ENCODE data around the gene IL6. TPM values are rescaled to one million over a fixed set of nuclear protein-coding genes. Genes with fewer than 3 reads are reported as not detected.
"Not testable (repeated sequence)": the region's sequence is repeated elsewhere in the genome, so short reads cannot be mapped to it uniquely, and the experiment has no call there.

Gene IL6
- total RNA-seq (0.44 TPM), polyA plus RNA-seq (ENCODE audit: insufficient read depth in 1 of 8, insufficient read length in 8 of 8, low replicate concordance in 1 of 8) (under 1 TPM in 6 of 8 donors, not detected in 2; 0.18 to 0.39 (median 0.30) TPM)
- long read RNA-seq, donor 1 = 0 reads
- long read RNA-seq, donor 2 = 0 reads
- long read RNA-seq, donor 3 = 0 reads
- long read RNA-seq, donor 4, partial matches to known transcripts = 0 of 1 reads
- long read RNA-seq, donor 4, other reads (novel, unspliced or antisense) = 0 of 1 reads
- long read RNA-seq, donor 5 = 0 reads
- long read RNA-seq, donor 6 = 0 reads
- long read RNA-seq, donor 7 = 0 reads
- long read RNA-seq, donor 8, partial matches to known transcripts = 1,920 of 2,099 reads
- long read RNA-seq, donor 8, other reads (novel, unspliced or antisense) = 179 of 2,099 reads
- long read RNA-seq, donor 9 = 0 reads
- long read RNA-seq, donor 10 = 0 reads
- long read RNA-seq, donor 11, partial matches to known transcripts = 0 of 1 reads
- long read RNA-seq, donor 11, other reads (novel, unspliced or antisense) = 0 of 1 reads

DNA sequence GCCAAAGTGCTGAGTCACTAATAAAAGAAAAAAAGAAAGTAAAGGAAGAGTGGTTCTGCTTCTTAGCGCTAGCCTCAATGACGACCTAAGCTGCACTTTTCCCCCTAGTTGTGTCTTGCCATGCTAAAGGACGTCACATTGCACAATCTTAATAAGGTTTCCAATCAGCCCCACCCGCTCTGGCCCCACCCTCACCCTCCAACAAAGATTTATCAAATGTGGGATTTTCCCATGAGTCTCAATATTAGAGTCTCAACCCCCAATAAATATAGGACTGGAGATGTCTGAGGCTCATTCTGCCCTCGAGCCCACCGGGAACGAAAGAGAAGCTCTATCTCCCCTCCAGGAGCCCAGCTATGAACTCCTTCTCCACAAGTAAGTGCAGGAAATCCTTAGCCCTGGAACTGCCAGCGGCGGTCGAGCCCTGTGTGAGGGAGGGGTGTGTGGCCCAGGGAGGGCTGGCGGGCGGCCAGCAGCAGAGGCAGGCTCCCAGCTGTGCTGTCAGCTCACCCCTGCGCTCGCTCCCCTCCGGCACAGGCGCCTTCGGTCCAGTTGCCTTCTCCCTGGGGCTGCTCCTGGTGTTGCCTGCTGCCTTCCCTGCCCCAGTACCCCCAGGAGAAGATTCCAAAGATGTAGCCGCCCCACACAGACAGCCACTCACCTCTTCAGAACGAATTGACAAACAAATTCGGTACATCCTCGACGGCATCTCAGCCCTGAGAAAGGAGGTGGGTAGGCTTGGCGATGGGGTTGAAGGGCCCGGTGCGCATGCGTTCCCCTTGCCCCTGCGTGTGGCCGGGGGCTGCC, at the start of gene IL6:
IL6 (plus strand) TSS at position 294 of the 807 bp plus-strand sequence; CDS start at position 357, 63 bp downstream.
- H3K4me3 ChIP-seq (ENCODE audit: low read length) = peak within 1 kb of the TSS; percentile 6
- WGBS (ENCODE audit: insufficient coverage) = 17% methylated on average over 15 of the region's 28 CpGs
- no peaks in the 10 kb centered on the region for H3K36me3 ChIP-seq (ENCODE audit: control insufficient read depth, insufficient read depth, low read length)
- H3K4me1 ChIP-seq (ENCODE audit: control insufficient read depth, insufficient read depth, low read length) = peaks cover 53% of the 10 kb centered on the region
- DNase-seq = peak; percentile 90
- H3K27me3 ChIP-seq (ENCODE audit: control insufficient read depth, insufficient read depth, low read length) = no peaks in the 10 kb centered on the region
- H3K9me3 ChIP-seq (replicated peaks; ENCODE audit: control insufficient read depth, low read depth, low read length) = no peaks in the 10 kb centered on the region
- peak within 1 kb of the TSS; percentile 67 for H3K27ac ChIP-seq (ENCODE audit: low read length)

DNA sequence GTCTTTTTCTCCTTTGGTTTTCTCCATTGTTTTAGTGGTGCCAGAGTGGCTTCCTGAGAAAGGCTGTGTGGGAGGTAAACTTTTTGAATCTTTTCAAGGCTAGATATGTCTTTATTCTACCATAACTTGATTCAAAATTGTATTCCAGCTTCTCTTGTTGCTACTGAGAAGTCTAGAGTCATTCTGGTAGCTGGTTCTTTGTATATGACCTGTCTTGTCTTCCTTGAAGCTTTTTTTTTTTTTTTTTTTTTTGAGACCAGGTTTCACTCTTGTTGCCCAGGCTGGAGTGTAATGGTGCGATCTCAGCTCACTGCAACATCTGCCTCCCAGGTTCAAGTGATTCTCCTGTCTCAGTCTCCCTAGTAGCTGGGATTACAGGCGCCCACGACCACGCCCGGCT, 49.7 kb upstream of the IL6 start:
- H3K27me3 ChIP-seq (ENCODE audit: control insufficient read depth, insufficient read depth, low read length); H3K36me3 ChIP-seq (ENCODE audit: control insufficient read depth, insufficient read depth, low read length); H3K4me3 ChIP-seq (ENCODE audit: low read length); DNase-seq; H3K4me1 ChIP-seq (ENCODE audit: control insufficient read depth, insufficient read depth, low read length); H3K27ac ChIP-seq (ENCODE audit: low read length); H3K9me3 ChIP-seq (replicated peaks; ENCODE audit: control insufficient read depth, low read depth, low read length): not testable (repeated sequence)
- WGBS (ENCODE audit: insufficient coverage) = no CpG with 5 or more reads among the region's 5 CpGs

DNA sequence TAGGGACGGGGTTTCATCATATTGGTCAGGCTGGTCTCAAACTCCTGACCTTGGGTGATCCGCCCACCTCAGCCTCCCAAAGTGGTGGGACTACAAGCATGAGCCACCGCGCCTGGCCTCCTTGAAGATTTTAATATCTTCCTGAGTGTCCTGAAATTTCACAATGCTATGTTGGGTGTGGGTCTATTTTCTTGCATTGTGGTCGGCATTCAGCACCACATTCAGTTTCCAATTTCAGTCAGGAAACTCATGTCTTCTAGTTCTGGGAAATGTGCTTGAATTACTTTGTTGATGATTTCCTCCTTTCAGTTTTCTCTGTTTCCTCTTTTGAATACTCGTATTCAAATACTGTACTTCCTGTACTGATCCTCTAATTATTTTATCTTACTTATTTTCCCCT, 49.3 kb upstream of the IL6 start:
- H3K27me3 ChIP-seq (ENCODE audit: control insufficient read depth, insufficient read depth, low read length) = no peaks in the 10 kb centered on the region
- H3K4me1 ChIP-seq (ENCODE audit: control insufficient read depth, insufficient read depth, low read length) = no peaks in the 10 kb centered on the region
- H3K4me3 ChIP-seq (ENCODE audit: low read length) = no peak overlapping the region
- no peaks in the 10 kb centered on the region for H3K9me3 ChIP-seq (replicated peaks; ENCODE audit: control insufficient read depth, low read depth, low read length)
- WGBS (ENCODE audit: insufficient coverage) = no CpG with 5 or more reads among the region's 6 CpGs
- no peak overlapping the region for H3K27ac ChIP-seq (ENCODE audit: low read length)
- DNase-seq = peak; percentile 51
- no peaks in the 10 kb centered on the region for H3K36me3 ChIP-seq (ENCODE audit: control insufficient read depth, insufficient read depth, low read length)

DNA sequence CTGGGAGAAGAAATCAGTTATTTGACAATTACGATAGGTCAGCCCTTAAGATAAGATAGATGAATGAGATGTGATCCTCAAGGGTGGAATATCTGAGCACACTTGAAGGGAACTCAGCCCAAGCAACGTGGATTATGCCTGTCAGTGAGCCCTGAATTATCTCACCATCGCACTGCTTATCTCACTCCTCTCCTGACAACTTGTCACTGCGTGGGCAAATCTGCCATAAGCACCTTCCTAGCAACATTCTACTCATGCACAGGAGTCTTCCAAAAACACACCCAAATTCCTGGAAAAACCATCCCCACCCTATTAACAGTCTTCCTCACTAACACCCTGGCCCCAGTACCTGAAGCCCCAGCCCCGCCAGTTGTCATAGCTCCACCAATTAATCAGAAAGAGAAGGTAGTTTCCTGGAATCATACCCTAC, 46.5 kb upstream of the IL6 start:
- Histone ChIP-seq H3K4me1 (ENCODE audit: control insufficient read depth, insufficient read depth, low read length) (no peaks in the 10 kb centered on the region), H3K27ac (ENCODE audit: low read length) (no peak overlapping the region), H3K9me3 (replicated peaks; ENCODE audit: control insufficient read depth, low read depth, low read length) (no peaks in the 10 kb centered on the region), H3K36me3 (ENCODE audit: control insufficient read depth, insufficient read depth, low read length) (no peaks in the 10 kb centered on the region), H3K4me3 (ENCODE audit: low read length) (no peak overlapping the region), H3K27me3 (ENCODE audit: control insufficient read depth, insufficient read depth, low read length) (no peaks in the 10 kb centered on the region)
- WGBS (ENCODE audit: insufficient coverage) = 76% methylated on average over 5 of the region's 5 CpGs
- no peak for DNase-seq

DNA sequence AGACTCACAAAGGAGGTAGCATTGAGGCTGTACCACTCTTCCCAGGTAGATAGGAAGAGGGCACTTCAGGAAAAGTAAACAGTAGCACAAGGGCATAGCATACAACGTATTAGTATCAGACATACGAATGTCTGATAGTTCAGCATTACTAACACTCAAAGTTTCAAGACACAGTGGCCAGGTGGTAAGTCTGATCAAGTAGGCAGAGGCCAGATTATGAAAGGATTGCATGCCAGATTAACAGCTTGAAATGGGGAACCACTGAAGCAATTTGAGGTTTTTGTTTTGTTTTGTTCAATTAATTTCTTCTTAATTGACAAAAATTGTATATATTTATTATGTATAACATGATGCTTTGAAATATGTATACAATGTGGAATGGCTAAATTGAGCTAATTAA, 45.7 kb upstream of the IL6 start:
- Histone ChIP-seq H3K9me3 (replicated peaks; ENCODE audit: control insufficient read depth, low read depth, low read length) (no peaks in the 10 kb centered on the region), H3K36me3 (ENCODE audit: control insufficient read depth, insufficient read depth, low read length) (no peaks in the 10 kb centered on the region), H3K27ac (ENCODE audit: low read length) (no peak overlapping the region), H3K4me1 (ENCODE audit: control insufficient read depth, insufficient read depth, low read length) (no peaks in the 10 kb centered on the region), H3K27me3 (ENCODE audit: control insufficient read depth, insufficient read depth, low read length) (no peaks in the 10 kb centered on the region), H3K4me3 (ENCODE audit: low read length) (no peak overlapping the region)
- DNase-seq = no peak
- no CpG with 5 or more reads among the region's 2 CpGs for WGBS (ENCODE audit: insufficient coverage)

DNA sequence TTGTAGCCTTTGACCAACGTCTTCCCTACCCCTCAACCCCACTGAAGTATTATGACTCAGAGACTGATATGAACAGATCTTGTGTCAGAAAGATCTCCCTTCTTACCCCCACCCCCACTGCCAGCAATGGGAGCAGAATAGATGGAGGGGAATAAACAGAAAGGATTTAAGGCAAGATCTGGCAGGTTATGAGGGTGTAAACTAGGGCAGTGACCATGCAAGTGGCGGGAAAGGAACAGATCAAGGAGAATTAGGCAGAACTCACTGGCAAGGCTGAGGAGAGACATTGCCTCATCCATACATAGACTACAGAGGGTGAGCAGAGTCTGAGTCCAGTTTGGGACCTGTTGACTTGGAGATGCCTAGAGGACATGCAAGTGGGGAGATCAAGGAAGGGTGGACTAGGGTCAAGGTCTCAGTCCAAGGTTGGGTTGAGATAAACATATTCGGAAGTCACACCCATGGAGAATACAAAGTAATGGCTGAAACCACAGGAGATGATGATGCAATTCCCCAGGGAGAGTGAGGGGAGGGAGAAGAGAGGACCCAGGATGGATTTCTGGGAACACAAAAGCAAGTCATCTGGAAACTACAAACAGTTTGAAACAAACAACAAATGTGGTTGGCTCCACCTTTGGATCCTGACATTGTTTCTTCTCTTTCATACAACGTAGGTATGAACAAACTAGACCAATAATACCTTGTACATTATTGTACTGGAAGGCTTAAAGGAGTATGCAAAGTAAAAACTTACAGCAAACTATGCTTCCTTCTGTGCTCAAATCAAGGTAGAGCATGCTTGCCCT, 44.9 kb upstream of the IL6 start:
- no peak for DNase-seq
- no peaks in the 10 kb centered on the region for H3K4me1 ChIP-seq (ENCODE audit: control insufficient read depth, insufficient read depth, low read length)
- H3K27ac ChIP-seq (ENCODE audit: low read length) = no peak overlapping the region
- 100% methylated on average over 1 of the region's 4 CpGs for WGBS (ENCODE audit: insufficient coverage)
- no peaks in the 10 kb centered on the region for H3K9me3 ChIP-seq (replicated peaks; ENCODE audit: control insufficient read depth, low read depth, low read length)
- no peaks in the 10 kb centered on the region for H3K27me3 ChIP-seq (ENCODE audit: control insufficient read depth, insufficient read depth, low read length)
- H3K4me3 ChIP-seq (ENCODE audit: low read length) = no peak overlapping the region
- H3K36me3 ChIP-seq (ENCODE audit: control insufficient read depth, insufficient read depth, low read length) = no peaks in the 10 kb centered on the region

DNA sequence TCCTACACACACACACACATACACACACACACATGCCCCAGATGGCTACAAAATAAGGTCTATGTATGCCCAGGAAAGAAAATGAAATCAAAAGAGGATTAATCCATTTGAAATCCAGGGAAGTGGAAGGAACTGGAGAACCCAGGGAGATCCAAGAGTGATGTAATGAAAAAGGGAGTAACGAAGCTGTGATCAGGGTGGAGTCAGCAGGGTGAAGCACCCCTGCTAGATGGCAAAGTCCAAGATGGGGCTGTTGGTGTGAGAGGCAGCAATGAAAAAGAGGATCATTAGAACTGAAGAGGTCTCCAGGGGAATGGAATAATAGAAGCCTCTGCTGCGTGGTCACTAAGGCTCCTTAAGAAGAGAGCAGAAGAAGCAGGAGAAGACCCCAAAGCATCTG, 43.6 kb upstream of the IL6 start:
- Histone ChIP-seq H3K36me3 (ENCODE audit: control insufficient read depth, insufficient read depth, low read length) (no peaks in the 10 kb centered on the region), H3K4me1 (ENCODE audit: control insufficient read depth, insufficient read depth, low read length) (no peaks in the 10 kb centered on the region), H3K4me3 (ENCODE audit: low read length) (no peak overlapping the region), H3K27me3 (ENCODE audit: control insufficient read depth, insufficient read depth, low read length) (no peaks in the 10 kb centered on the region), H3K27ac (ENCODE audit: low read length) (no peak overlapping the region), H3K9me3 (replicated peaks; ENCODE audit: control insufficient read depth, low read depth, low read length) (no peaks in the 10 kb centered on the region)
- DNase-seq = no peak
- WGBS (ENCODE audit: insufficient coverage) = 70% methylated on average over 2 of the region's 2 CpGs

DNA sequence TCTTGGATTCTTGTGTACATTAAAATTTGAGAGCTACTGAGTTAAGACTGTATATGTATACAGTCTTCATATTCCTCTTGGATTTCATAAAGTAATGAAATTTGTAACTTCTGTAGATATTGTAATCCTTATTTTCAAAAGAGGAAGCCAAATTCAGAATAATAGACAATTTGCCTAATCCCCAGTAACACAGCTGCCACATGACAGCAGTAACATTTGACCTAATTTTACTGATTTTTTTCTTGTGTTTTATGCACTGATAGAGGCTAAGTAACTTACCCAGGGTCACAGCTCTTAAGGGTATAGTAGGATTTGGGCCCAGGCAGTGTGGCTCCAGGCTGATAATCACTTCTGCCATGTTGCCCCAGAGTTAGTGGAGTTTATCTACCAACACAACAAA, 40.4 kb upstream of the IL6 start:
- no peaks in the 10 kb centered on the region for H3K4me1 ChIP-seq (ENCODE audit: control insufficient read depth, insufficient read depth, low read length)
- H3K27ac ChIP-seq (ENCODE audit: low read length) = no peak overlapping the region
- no peak overlapping the region for H3K4me3 ChIP-seq (ENCODE audit: low read length)
- DNase-seq = no peak
- no peaks in the 10 kb centered on the region for H3K27me3 ChIP-seq (ENCODE audit: control insufficient read depth, insufficient read depth, low read length)
- H3K9me3 ChIP-seq (replicated peaks; ENCODE audit: control insufficient read depth, low read depth, low read length) = no peaks in the 10 kb centered on the region
- no peaks in the 10 kb centered on the region for H3K36me3 ChIP-seq (ENCODE audit: control insufficient read depth, insufficient read depth, low read length)

DNA sequence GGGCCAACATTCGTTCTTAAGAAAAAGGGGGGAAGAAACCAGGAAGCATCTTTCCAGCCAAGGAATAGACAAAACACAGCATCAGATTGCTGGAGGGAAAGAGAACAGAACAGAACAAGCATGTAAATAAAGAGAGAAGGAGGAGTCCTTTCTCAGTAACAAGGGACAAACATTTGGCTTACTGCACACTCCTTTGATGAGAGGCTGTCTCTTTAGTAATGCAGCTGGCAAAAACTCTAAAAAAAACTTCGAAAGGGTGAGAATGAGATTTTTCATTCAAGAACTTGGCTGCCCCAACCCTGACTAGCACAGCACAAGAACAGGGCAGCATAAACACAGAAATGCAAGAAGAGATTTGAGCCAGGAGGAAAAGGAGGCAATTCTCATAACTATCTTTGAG, 38.9 kb upstream of the IL6 start:
- Histone ChIP-seq H3K9me3 (replicated peaks; ENCODE audit: control insufficient read depth, low read depth, low read length) (no peaks in the 10 kb centered on the region), H3K27me3 (ENCODE audit: control insufficient read depth, insufficient read depth, low read length) (no peaks in the 10 kb centered on the region), H3K36me3 (ENCODE audit: control insufficient read depth, insufficient read depth, low read length) (no peaks in the 10 kb centered on the region), H3K4me3 (ENCODE audit: low read length) (no peak overlapping the region), H3K27ac (ENCODE audit: low read length) (no peak overlapping the region), H3K4me1 (ENCODE audit: control insufficient read depth, insufficient read depth, low read length) (no peaks in the 10 kb centered on the region)
- no CpG with 5 or more reads among the region's 2 CpGs for WGBS (ENCODE audit: insufficient coverage)
- DNase-seq = peak; percentile 32

DNA sequence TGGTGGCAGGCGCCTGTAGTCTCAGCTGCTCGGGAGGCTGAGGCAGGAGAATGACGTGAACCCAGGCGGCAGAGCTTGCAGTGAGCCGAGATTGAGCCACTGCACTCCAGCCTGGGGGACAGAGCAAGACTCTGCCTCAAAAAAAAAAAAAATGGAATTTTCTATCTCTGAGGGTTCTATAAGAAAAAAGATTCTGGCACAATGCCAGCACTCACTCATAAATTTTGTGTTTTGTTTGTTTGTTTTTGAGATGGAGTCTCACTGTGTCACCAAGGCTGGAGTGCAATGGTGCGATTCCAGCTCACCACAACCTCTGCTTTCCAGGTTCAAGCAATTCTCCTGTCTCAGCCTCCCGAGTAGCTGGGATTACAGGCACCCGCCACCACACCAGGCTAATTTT, 38.1 kb upstream of the IL6 start:
- not testable (repeated sequence) for H3K27ac ChIP-seq (ENCODE audit: low read length); H3K27me3 ChIP-seq (ENCODE audit: control insufficient read depth, insufficient read depth, low read length); DNase-seq; H3K9me3 ChIP-seq (replicated peaks; ENCODE audit: control insufficient read depth, low read depth, low read length); H3K4me1 ChIP-seq (ENCODE audit: control insufficient read depth, insufficient read depth, low read length); H3K4me3 ChIP-seq (ENCODE audit: low read length); H3K36me3 ChIP-seq (ENCODE audit: control insufficient read depth, insufficient read depth, low read length)
- 100% methylated on average over 4 of the region's 8 CpGs for WGBS (ENCODE audit: insufficient coverage)
